DND-41 (cell line): ENCODE measurements around the gene SUDS3.

Experiments used
- EZH2 ChIP-seq: IDR thresholded peaks from 3 replicates; pipeline ENCODE4 v1.6.1; 2012; ENCODE audit warnings: borderline replicate concordance, low read depth, mild to moderate bottlenecking, moderate library complexity, low read length, inconsistent platforms; ENCODE audit not compliant: severe bottlenecking
- TF ChIP-seq, protein P1 (sequence below): IDR thresholded peaks from 2 replicates; pipeline ENCODE4 v1.5.1; 2012; ENCODE audit warnings: borderline replicate concordance, low read length, moderate library complexity, mild to moderate bottlenecking; ENCODE audit not compliant: poor library complexity, severe bottlenecking; ENCODE audit errors: extremely low read depth

GRCh38 chr12:118337194-118337838, 39.0 kb upstream of the SUDS3 start:
- TF ChIP-seq, protein P1, sequence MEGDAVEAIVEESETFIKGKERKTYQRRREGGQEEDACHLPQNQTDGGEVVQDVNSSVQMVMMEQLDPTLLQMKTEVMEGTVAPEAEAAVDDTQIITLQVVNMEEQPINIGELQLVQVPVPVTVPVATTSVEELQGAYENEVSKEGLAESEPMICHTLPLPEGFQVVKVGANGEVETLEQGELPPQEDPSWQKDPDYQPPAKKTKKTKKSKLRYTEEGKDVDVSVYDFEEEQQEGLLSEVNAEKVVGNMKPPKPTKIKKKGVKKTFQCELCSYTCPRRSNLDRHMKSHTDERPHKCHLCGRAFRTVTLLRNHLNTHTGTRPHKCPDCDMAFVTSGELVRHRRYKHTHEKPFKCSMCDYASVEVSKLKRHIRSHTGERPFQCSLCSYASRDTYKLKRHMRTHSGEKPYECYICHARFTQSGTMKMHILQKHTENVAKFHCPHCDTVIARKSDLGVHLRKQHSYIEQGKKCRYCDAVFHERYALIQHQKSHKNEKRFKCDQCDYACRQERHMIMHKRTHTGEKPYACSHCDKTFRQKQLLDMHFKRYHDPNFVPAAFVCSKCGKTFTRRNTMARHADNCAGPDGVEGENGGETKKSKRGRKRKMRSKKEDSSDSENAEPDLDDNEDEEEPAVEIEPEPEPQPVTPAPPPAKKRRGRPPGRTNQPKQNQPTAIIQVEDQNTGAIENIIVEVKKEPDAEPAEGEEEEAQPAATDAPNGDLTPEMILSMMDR, result no peak
- no peak for TF ChIP-seq EZH2
